ENCODE data around the gene SPESP1.
"Not testable (repeated sequence)": the region's sequence is repeated elsewhere in the genome, so short reads cannot be mapped to it uniquely, and the experiment has no call there.

SPESP1 gene

DNA sequence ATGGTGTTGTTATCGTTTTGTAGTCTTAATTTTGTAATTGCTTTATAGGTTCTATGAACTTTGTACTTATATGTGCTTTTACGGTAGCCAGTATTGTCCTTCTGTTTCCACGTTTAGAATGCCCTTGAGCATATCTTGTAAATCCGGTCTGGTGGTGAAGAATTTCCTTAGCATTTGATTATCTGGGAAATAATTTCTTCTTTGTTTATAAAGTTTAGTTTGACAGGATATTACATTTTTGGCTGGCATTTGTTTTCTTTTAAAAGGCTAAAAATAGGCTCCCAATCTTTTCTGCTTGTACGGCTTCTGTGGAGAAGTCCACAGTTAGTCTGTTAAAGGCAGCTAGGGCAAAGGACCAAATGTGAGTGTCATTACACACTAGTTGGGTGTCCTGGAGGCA is 36.7 kb downstream of the SPESP1 start:
- DNase-seq, result no peak

GRCh38 chr15:68967948-68968347 is 37.6 kb downstream of the SPESP1 start:
- no peak for DNase-seq

- no peak for DNase-seq
These were observed 39.0 kb downstream of the SPESP1 start for GRCh38 chr15:68969298-68969697.

- no peak for DNase-seq
These were observed 42.1 kb downstream of the SPESP1 start for GRCh38 chr15:68972201-68973065.

- not testable (repeated sequence) for DNase-seq
These were observed 45.4 kb downstream of the SPESP1 start for GRCh38 chr15:68975651-68976160.

- not testable (repeated sequence) for DNase-seq
These were observed 47.1 kb downstream of the SPESP1 start for GRCh38 chr15:68977426-68977825.

DNA sequence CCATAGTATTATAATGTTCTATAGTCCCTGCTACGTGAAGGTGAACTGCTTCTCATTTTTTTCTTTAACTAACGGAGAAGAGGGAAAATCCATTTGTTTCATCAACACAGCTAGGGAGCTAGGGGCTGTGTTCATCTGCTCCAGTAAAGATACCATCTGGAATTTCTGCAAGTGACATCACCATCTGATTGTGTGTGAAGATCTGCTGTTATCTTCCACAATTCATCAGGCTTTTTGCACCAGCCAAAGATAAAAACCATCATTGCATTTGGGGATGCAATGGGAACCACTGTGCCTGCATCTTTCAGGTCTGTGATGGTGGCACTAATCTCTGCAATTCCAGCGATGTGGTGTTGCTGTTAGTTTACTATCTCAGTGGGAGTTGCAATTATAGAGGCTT is 48.7 kb downstream of the SPESP1 start:
- no peak for DNase-seq

GRCh38 chr15:68979816-68980215 is 49.5 kb downstream of the SPESP1 start:
- DNase-seq, result no peak

DNA sequence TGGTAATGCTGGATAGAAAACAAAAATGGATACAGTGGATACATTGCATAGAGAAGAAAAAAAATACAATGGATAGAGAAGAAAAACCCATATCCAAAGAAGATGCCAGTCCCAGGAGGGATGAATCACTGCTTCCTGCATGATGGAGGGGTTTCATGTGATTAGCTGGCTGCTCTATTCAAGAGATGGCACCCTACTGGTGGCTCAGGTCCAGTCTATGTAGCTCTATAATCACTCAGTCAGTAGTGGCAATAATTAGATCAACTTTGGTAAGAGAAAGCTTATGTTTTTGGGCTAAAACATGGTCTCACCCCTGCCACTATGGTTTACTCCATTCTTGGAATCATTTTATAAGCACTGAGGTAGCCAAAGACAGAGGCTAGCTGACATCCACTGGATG is 50.5 kb downstream of the SPESP1 start:
- no peak for DNase-seq

GRCh38 chr15:68981941-68982340 is 51.6 kb downstream of the SPESP1 start:
- peak; percentile 93 for DNase-seq

DNA sequence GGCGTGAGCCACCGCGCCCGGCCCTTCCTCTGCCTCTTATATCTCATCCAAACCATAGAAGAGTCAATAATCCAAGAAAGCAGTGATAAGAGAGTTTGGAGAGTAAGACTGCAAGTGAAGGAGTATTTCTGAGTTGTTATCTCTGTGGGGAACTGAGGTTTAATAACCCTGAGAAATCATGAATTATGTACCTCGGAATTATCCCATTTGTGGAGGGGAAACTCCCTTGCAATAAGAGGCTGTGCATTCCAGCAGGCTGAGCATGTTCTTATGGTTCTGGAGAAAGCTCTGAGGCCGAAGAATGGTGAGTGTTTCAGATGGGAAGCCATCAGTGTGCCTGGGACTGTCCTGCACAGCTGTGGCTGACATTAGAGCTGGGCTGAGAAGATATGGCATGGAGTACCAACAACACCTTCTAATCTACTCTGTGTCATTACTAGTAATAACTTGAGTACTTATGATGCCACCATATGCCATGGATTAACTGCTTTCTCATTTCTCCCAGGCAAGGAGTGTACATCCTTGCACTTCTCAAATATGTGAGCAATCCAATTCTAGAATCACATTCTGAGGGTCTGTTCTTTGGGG is 52.7 kb downstream of the SPESP1 start:
- no peak for DNase-seq

DNA sequence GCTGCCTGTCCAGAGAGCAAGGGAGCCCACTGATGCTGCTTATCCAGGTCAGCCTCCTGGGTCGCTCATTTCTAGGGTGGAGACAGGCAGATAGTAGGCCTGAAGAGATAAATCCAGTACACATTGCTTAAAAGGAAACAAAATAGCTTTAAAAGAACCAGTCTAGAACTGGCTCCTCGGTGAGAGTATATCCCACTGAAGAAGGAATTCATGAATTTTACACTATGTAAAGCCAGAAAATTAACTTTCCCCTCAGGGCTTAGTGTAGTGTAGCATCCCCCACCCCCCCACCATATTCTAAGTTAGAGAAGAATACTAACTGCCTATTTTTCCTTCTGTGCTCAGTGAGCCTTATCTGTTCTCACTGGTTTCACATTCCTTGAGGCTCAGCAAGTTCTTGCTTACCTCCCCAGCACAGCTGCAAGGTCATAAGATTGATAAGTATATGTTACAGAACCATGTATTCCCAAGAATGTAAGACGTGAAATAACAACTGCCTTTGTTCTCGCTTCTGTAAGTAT is 53.7 kb downstream of the SPESP1 start:
- DNase-seq, result no peak

- DNase-seq, result no peak
These were observed 54.3 kb downstream of the SPESP1 start for GRCh38 chr15:68984586-68984985.

DNA sequence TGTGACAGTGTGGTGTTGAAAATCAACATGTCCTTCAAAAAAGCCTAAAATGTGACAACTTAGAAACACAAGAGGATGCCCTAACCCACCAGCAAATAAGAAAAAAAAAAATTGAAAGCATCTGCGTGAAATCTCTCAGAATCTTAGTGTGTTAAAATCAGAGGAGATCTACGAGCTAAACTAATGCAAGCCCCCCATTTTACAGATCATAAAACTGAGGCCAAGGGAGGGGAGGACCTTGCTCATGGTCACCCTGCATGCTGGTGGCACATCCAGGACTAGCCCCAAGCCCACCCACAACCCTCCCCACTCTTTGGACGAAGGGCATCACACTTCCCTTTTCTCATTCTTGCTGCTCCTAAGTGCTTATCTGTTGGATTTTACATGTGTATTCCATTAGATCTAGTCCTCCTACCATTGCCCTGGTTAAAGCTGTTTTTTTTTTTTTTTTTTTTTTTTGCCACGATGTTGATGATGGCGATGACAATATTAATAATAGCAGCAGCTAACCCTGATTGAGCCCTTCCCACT is 55.1 kb downstream of the SPESP1 start:
- no peak for DNase-seq

DNA sequence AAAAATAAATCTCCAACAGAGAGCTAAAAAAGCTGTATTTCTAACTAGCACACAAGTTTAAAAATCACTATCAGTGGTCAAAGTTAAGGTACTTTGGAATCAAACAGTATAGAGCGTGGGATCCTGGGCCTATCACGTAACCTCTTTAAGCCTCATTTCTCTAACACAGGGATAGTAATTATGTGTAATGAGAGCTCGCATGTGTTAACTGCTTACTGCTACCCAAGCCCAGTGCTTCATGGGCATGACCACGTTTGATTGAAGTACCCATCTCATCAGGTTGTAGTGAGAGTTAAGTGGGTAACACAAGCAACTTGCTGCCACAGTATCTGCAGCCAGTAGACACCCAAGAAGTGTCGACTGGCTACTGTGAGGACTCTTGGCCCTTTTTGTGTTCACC is 56.0 kb downstream of the SPESP1 start:
- no peak for DNase-seq

DNA sequence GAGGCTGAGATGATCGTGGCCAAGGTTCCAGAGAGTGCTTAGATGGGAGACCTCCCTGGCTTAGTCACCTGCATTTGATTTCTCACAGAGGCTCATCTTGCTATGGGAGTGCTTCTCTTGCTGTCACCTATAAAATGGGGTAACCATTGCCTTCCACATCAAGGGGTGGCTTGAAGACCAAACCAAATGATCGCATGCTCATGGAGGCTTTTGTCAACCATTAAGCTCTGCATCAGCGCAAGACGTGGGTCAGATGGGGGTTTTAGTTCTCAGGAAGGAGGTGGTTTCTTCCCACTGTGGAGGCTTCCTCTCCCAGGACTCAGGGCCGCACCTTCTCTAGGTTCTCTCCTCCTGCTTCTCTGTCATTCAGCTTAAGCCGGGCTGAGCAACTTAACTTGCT is 56.8 kb downstream of the SPESP1 start:
- no peak for DNase-seq

- no peak for DNase-seq
These were observed 57.4 kb downstream of the SPESP1 start for GRCh38 chr15:68987676-68988075.

DNA sequence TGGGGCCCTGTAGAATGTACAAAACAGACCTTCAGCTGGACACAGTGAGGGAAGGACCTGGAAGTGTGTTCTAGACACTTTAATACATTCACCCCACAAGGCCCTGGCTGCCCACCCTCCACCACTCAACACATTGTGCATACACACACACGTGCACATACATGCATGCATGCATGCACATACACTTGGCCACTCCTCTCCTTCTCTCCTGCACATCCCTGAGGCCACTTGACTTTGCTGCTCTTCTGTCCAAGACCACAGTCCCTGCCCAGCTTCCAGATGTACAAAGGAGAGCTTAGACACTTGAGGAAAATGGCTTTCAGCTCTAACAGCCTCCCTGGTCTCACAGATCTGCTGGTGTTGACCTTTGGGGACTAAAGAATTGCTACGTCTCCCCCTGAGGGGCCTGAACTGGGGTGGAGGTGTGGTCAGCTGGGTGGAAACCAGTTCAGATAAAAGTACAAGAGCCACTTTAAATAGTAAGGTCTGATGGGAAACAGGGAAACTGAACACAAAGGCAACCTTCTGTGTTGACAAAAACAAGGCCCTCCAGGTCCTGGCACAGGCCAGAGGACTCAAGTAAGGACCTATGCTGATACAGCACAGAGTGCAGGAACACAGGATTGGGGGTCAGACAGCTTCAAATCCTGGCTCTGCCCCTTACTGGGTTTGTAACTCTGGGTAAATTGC is 59.4 kb downstream of the SPESP1 start:
- DNase-seq, result no peak

DNA sequence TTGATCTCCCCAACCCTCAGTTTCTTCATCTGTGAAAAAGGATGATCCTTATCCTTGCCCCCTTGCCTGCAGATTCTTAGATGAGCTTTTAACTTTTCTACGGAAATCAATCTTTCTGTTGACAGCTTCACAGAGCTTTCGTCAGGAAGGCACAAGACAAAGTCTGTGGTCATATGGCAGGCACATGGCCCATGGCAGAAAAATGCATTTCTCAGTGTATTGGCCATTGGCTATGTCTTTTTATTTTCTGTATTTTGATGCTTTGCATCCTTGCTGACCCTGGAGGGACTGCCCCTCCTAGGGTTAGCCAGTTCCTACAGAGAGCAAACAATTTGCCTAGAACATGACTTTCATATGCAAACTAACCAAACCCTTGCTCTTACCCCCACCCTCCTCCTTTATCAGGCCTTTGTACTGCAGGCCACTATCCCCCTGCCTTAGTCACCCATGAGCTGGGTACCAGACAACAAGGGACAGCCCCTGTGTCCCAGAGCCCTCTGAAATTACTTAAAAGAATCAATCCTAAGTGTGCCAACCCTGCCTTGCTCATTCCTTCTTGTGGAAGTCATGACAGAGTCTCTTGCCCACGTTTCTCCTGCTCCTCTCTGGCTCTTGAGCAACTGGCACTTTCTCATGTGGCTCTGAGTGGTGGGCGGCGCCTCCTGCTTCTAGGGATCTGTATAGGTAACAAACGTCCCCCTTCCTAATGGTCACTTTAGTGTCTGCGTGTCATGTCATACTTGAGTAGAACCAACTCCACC is 60.1 kb downstream of the SPESP1 start:
- no peak for DNase-seq

- DNase-seq, result peak; percentile 71
These were observed 60.7 kb downstream of the SPESP1 start for GRCh38 chr15:68990992-68991500.

GRCh38 chr15:68991723-68992122 is 61.4 kb downstream of the SPESP1 start:
- peak; percentile 87 for DNase-seq

DNA sequence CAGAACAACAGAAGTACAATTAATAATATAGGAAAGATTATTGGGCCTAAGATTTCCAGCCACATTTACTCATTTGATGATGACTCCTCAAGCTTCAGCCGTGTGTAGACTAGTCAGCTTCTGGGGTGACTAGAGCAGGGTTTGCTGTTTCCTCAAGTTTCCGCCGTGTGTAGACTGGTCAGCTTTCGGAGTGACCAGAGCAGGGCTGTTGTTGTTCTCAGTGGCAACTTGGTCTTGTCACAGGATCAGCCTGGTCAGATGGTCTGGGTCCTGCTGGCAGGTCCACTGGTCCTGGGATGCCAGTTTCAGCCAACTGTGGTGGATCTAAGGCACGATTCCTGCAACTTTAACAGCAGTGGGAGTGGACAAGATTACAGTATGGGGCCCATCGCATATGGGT is 62.4 kb downstream of the SPESP1 start:
- no peak for DNase-seq
